Fibroblast of lung (primary cell): Measurements from ENCODE around the gene KRTAP6-2. TPM values are rescaled to one million over a fixed set of nuclear protein-coding genes. Genes with fewer than 3 reads are reported as not detected.

Source experiments
- DNase-seq, 2 donors: peaks; one replicate each; pipeline versions ENCODE4 v3.0.0 to v3.0.0-alpha.2; 2010; ENCODE audit warnings: low read depth in 2 of 2
- H2AFZ ChIP-seq: 2 replicates; pipeline ENCODE4 v1.5.1; 2012; ENCODE audit warnings: low read length, control low read depth, inconsistent platforms
- H3K27ac ChIP-seq: 2 replicates; pipeline ENCODE4 v1.5.1; 2011; ENCODE audit warnings: low read length, control low read depth; ENCODE audit not compliant: insufficient read depth
- H3K27me3 ChIP-seq: 2 replicates; pipeline ENCODE4 v1.5.1; 2011; ENCODE audit warnings: mild to moderate bottlenecking, low read length; ENCODE audit not compliant: control insufficient read depth, insufficient read depth
- H3K36me3 ChIP-seq: 2 replicates; pipeline ENCODE4 v1.5.1; 2011; ENCODE audit warnings: low read length; ENCODE audit not compliant: control insufficient read depth, insufficient read depth
- H3K4me1 ChIP-seq: 2 replicates; pipeline ENCODE4 v1.5.1; 2011; ENCODE audit warnings: low read length; ENCODE audit not compliant: control insufficient read depth, insufficient read depth; ENCODE audit errors: extremely low read depth
- H3K4me2 ChIP-seq: 2 replicates; pipeline ENCODE4 v1.5.1; 2011; ENCODE audit warnings: low read length, control low read depth; ENCODE audit not compliant: insufficient read depth; ENCODE audit errors: extremely low read depth
- H3K4me3 ChIP-seq, 4 experiments: fragments of 200-600 bp in 1 of 4; sonication (generic) in 1 of 4; replicated peaks in 1 of 4; 2 replicates each; pipeline ENCODE4 v1.5.1; 2011 to 2016; ENCODE audit warnings: low read length in 4 of 4, low read depth in 3 of 4, mild to moderate bottlenecking in 3 of 4, control low read depth in 2 of 4, inconsistent platforms in 1 of 4, mixed read lengths in 1 of 4; ENCODE audit not compliant: insufficient read depth in 1 of 4; ENCODE audit errors: control extremely low read depth in 1 of 4
- H3K79me2 ChIP-seq: 2 replicates; pipeline ENCODE4 v1.5.1; 2012; ENCODE audit warnings: mild to moderate bottlenecking, low read length, inconsistent platforms; ENCODE audit not compliant: control insufficient read depth, insufficient read depth
- H3K9ac ChIP-seq: 2 replicates; pipeline ENCODE4 v1.5.1; 2011; ENCODE audit warnings: mild to moderate bottlenecking, low read length, control low read depth; ENCODE audit not compliant: insufficient read depth
- H3K9me3 ChIP-seq: 2 replicates; pipeline ENCODE4 v1.5.1; 2012; ENCODE audit warnings: low read depth, low read length; ENCODE audit not compliant: control insufficient read depth, insufficient read depth
- H4K20me1 ChIP-seq: 2 replicates; pipeline ENCODE4 v1.5.1; 2011; ENCODE audit warnings: low read length; ENCODE audit not compliant: control insufficient read depth, insufficient read depth; ENCODE audit errors: extremely low read depth
- EZH2 ChIP-seq: IDR thresholded peaks from 2 replicates; pipeline ENCODE4 v1.5.1; 2012; ENCODE audit warnings: low read length, control low read depth, mild to moderate bottlenecking; ENCODE audit errors: missing control alignments
- polyA plus RNA-seq, 2 donors: library from polyadenylated mRNA; depleted of rRNA in 1 of 2; stranded (reverse) in 1 of 2; unstranded in 1 of 2; fragments of >200 nt; gene quantifications; 2 replicates each; pipeline ENCODE4 v1.2.1, GENCODE V29; 2011 to 2012; ENCODE audit warnings: missing spikeins in 1 of 2
- total RNA-seq: library from RNA; depleted of rRNA; stranded (reverse); fragments of >200 nt; gene quantifications from 2 replicates; pipeline ENCODE4 v1.2.1, GENCODE V29; 2014
- TF ChIP-seq, protein P1 (sequence below), 2 donors: IDR thresholded peaks in 1 of 2; conservative IDR thresholded peaks in 1 of 2; 1 replicate in 1 of 2; 2 replicates in 1 of 2; pipeline ENCODE4 v1.5.1; 2011 to 2012; ENCODE audit warnings: low read length in 2 of 2, control low read depth in 1 of 2, inconsistent platforms in 1 of 2, low read depth in 1 of 2, mild to moderate bottlenecking in 1 of 2

Gene KRTAP6-2
- total and polyA plus RNA-seq, 2 donors (not counting 1 experiment from before 2014, with no cell fraction given), result not detected

DNA sequence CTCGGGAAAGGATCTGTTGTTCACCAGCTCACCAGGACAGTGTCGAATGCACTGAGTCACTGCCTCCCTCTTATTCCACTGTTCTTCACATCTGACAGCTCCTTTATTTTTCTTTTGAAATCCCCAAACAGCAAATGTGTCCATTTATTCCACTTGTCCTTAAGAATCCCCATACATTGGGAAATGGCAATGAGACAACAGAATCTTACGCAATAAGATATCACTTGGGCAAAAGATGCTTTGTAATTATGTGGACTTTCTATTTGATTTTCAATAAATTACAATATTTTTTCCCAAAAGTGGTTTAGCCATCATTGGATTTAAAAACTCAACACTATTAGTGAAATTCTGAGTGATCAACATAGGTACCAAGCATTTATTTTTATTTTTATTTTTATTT, 40.0 kb upstream of the KRTAP6-2 start:
- no peaks in the 10 kb centered on the region for H3K4me1 ChIP-seq
- no peak overlapping the region for H2AFZ ChIP-seq
- no peak for TF ChIP-seq EZH2
- TF ChIP-seq, protein P1, sequence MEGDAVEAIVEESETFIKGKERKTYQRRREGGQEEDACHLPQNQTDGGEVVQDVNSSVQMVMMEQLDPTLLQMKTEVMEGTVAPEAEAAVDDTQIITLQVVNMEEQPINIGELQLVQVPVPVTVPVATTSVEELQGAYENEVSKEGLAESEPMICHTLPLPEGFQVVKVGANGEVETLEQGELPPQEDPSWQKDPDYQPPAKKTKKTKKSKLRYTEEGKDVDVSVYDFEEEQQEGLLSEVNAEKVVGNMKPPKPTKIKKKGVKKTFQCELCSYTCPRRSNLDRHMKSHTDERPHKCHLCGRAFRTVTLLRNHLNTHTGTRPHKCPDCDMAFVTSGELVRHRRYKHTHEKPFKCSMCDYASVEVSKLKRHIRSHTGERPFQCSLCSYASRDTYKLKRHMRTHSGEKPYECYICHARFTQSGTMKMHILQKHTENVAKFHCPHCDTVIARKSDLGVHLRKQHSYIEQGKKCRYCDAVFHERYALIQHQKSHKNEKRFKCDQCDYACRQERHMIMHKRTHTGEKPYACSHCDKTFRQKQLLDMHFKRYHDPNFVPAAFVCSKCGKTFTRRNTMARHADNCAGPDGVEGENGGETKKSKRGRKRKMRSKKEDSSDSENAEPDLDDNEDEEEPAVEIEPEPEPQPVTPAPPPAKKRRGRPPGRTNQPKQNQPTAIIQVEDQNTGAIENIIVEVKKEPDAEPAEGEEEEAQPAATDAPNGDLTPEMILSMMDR (conservative IDR thresholded peaks at IDR 0.05 in 1 of 2, IDR thresholded peaks at IDR 0.05 in 1 of 2; ENCODE audit: low read depth in 1 of 2, low read length in 2 of 2), result no peak
- DNase-seq, result no peak
- H3K9ac ChIP-seq, result no peak overlapping the region
- H3K36me3 ChIP-seq, result no peaks in the 10 kb centered on the region
- no peak overlapping the region for H3K4me3 ChIP-seq
- H3K27ac ChIP-seq, result no peak overlapping the region
- H3K27me3 ChIP-seq, result no peaks in the 10 kb centered on the region
- no peaks in the 10 kb centered on the region for H3K9me3 ChIP-seq
- no peaks in the 10 kb centered on the region for H3K79me2 ChIP-seq
- H3K4me2 ChIP-seq, result no peak overlapping the region
- no peaks in the 10 kb centered on the region for H4K20me1 ChIP-seq

GRCh38 chr21:30634906-30635305, 36.2 kb upstream of the KRTAP6-2 start, which contains the start of gene KRTAP20-2:
Gene KRTAP20-2, plus strand, starts transcription at chr21:30635206. Its CDS starts 58 bp downstream, at chr21:30635264.
- H3K36me3 ChIP-seq, result no peaks in the 10 kb centered on the region
- no peak for DNase-seq
- no peaks in the 10 kb centered on the region for H3K4me1 ChIP-seq
- no peaks in the 10 kb centered on the region for H3K9me3 ChIP-seq
- H2AFZ ChIP-seq, result no peak within 1 kb of the TSS
- no peaks in the 10 kb centered on the region for H3K79me2 ChIP-seq
- no peaks in the 10 kb centered on the region for H3K27me3 ChIP-seq
- no peak within 1 kb of the TSS for H3K4me3 ChIP-seq
- H3K9ac ChIP-seq, result no peak within 1 kb of the TSS
- H4K20me1 ChIP-seq, result no peaks in the 10 kb centered on the region
- no peak within 1 kb of the TSS for H3K4me2 ChIP-seq
- H3K27ac ChIP-seq, result no peak within 1 kb of the TSS
- TF ChIP-seq, protein P1 (conservative IDR thresholded peaks at IDR 0.05 in 1 of 2, IDR thresholded peaks at IDR 0.05 in 1 of 2; ENCODE audit: low read depth in 1 of 2, low read length in 2 of 2), result no peak
- TF ChIP-seq EZH2, result no peak

DNA sequence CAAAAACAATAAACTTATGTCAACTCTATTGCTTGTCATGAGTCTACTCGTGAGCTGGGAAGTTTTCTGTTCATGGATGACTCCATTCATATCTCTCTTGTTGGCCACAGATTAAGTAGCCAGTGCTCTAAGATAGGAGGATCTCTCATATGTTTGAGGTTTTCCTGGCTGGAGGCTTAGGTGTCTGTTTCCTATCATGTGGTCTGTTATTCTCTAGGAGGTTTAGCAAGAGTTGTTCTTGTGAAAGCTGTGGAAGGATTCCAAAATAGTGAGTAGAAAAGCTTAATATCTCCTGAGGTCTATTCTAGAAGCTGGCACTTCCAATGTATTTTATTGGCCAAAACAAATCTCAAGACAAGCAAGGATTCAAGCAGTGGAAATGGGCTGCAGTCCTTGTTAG, 30.5 kb upstream of the KRTAP6-2 start:
- no peaks in the 10 kb centered on the region for H3K4me1 ChIP-seq
- no peak overlapping the region for H2AFZ ChIP-seq
- DNase-seq, result no peak
- no peak overlapping the region for H3K4me2 ChIP-seq
- H3K9me3 ChIP-seq, result no peaks in the 10 kb centered on the region
- H3K36me3 ChIP-seq, result no peaks in the 10 kb centered on the region
- H3K27me3 ChIP-seq, result no peaks in the 10 kb centered on the region
- no peak for TF ChIP-seq EZH2
- TF ChIP-seq, protein P1 (conservative IDR thresholded peaks at IDR 0.05 in 1 of 2, IDR thresholded peaks at IDR 0.05 in 1 of 2; ENCODE audit: low read depth in 1 of 2, low read length in 2 of 2), result no peak
- H3K79me2 ChIP-seq, result no peaks in the 10 kb centered on the region
- H3K27ac ChIP-seq, result no peak overlapping the region
- no peaks in the 10 kb centered on the region for H4K20me1 ChIP-seq
- no peak overlapping the region for H3K9ac ChIP-seq
- H3K4me3 ChIP-seq, result no peak overlapping the region
